GM18502 (cell line): ENCODE measurements around the gene ING1.
A peak's percentile ranks its signal among the peaks of the same experiment; 100 is the strongest.
"Not testable (repeated sequence)": the region's sequence is repeated elsewhere in the genome, so short reads cannot be mapped to it uniquely, and the experiment has no call there.

ENCODE experiments used
- ATAC-seq: cut with Tn5 transposase; IDR thresholded peaks from one replicate; pipeline ENCODE4 v1.9.1; 2021; ENCODE audit warnings: mild to moderate bottlenecking; ENCODE audit not compliant: unreplicated experiment, poor library complexity

ING1 gene

GRCh38 chr13:110713642-110713952 is at the start of gene ING1:
Gene ING1, plus strand, starts transcription at chr13:110713700. Its CDS starts 450 bp downstream, at chr13:110714150.
- no peak for ATAC-seq

GRCh38 chr13:110664041-110664440 is 49.5 kb upstream of the ING1 start:
- ATAC-seq = no peak

GRCh38 chr13:110664673-110665072 is 48.8 kb upstream of the ING1 start:
- no peak for ATAC-seq

- ATAC-seq = no peak
Measured at GRCh38 chr13:110665491-110666254, 47.8 kb upstream of the ING1 start.

GRCh38 chr13:110666255-110666533 is 47.3 kb upstream of the ING1 start:
- ATAC-seq = no peak

GRCh38 chr13:110669036-110669435 is 44.5 kb upstream of the ING1 start:
- ATAC-seq = no peak

- not testable (repeated sequence) for ATAC-seq
Measured at GRCh38 chr13:110669814-110670213, 43.7 kb upstream of the ING1 start.

GRCh38 chr13:110676595-110677587 is 36.6 kb upstream of the ING1 start:
- ATAC-seq = peak; percentile 78

GRCh38 chr13:110677731-110678545 is 35.6 kb upstream of the ING1 start:
- ATAC-seq = no peak

- no peak for ATAC-seq
Measured at GRCh38 chr13:110680852-110681251, 32.6 kb upstream of the ING1 start.

- no peak for ATAC-seq
Measured at GRCh38 chr13:110681868-110682550, 31.5 kb upstream of the ING1 start.

GRCh38 chr13:110682746-110683145 is 30.8 kb upstream of the ING1 start:
- no peak for ATAC-seq

GRCh38 chr13:110683203-110683883 is 30.2 kb upstream of the ING1 start:
- no peak for ATAC-seq

- ATAC-seq = no peak
Measured at GRCh38 chr13:110683921-110684320, 29.6 kb upstream of the ING1 start.

GRCh38 chr13:110684388-110685056 is 29.0 kb upstream of the ING1 start:
- ATAC-seq = no peak

- no peak for ATAC-seq
Measured at GRCh38 chr13:110685305-110686020, 28.0 kb upstream of the ING1 start.

- ATAC-seq = no peak
Measured at GRCh38 chr13:110687736-110688135, 25.8 kb upstream of the ING1 start.

- ATAC-seq = no peak
Measured at GRCh38 chr13:110689041-110689440, 24.5 kb upstream of the ING1 start.
